ENCODE data around the gene DBH.

- TF ChIP-seq EZH2 (IDR thresholded peaks at IDR 0.05) (no peak), POLR2AphosphoS5 (IDR thresholded peaks at IDR 0.05; ENCODE audit: borderline replicate concordance, low read depth, low read length) (no peak), FOXP2 (optimal IDR thresholded peaks at IDR 0.05; ENCODE audit: control extremely low read depth, extremely low read length, insufficient read depth) (no peak)
Measured at GRCh38 chr9:133684936-133685361, 48.8 kb downstream of the DBH start.

All from SK-N-MC (cell line).